ENCODE results near the gene MRPS34.

The MRPS34 gene

DNA sequence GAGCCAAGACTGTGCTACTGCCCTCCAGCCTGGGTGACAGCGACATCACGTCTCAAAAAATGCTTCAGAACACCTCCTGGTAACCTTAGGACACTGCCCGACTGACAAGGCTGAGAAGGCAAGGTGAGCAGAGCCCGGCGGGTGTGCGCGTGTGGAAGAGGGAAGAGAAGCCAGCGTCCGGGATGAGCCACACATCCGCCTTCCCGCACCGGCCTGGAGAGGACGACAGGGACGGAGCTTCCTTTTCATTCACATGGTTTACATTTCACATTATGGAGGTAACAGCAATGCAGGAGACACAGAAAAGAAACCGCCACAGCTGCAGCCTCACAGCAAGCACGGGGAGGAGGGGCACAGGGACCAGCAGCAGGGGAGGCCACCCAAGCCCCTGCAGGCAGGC, 37.2 kb upstream of the MRPS34 start:
- TF ChIP-seq, protein P1, sequence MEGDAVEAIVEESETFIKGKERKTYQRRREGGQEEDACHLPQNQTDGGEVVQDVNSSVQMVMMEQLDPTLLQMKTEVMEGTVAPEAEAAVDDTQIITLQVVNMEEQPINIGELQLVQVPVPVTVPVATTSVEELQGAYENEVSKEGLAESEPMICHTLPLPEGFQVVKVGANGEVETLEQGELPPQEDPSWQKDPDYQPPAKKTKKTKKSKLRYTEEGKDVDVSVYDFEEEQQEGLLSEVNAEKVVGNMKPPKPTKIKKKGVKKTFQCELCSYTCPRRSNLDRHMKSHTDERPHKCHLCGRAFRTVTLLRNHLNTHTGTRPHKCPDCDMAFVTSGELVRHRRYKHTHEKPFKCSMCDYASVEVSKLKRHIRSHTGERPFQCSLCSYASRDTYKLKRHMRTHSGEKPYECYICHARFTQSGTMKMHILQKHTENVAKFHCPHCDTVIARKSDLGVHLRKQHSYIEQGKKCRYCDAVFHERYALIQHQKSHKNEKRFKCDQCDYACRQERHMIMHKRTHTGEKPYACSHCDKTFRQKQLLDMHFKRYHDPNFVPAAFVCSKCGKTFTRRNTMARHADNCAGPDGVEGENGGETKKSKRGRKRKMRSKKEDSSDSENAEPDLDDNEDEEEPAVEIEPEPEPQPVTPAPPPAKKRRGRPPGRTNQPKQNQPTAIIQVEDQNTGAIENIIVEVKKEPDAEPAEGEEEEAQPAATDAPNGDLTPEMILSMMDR (IDR thresholded peaks at IDR 0.05): no peak

DNA sequence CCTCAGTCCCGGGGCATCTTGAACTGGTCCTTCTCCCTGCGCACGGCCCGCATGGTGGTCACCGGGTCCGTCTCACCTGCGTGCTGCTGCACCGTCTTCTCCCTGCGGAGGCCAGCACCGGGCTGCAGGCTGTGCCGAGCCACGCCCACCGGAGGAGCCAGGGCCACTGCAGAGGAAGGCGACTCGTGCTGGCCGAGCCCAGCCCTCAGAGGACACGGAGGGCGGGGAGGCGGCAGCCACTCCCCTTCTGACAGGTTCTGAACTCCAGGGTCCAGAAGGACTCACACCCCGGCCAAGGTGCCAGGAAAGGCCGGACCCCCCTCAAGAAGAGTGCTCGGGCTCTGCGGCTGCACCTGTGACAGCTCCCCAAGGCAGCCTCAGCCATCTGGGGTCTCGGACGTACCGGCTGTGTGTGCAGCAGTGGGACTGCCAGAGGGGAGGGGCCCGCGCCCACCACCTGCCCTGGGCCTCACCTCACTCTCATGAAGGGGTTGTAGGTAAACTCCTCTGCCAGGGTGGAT, 36.4 kb upstream of the MRPS34 start:
- TF ChIP-seq, protein P1 (IDR thresholded peaks at IDR 0.05): no peak

DNA sequence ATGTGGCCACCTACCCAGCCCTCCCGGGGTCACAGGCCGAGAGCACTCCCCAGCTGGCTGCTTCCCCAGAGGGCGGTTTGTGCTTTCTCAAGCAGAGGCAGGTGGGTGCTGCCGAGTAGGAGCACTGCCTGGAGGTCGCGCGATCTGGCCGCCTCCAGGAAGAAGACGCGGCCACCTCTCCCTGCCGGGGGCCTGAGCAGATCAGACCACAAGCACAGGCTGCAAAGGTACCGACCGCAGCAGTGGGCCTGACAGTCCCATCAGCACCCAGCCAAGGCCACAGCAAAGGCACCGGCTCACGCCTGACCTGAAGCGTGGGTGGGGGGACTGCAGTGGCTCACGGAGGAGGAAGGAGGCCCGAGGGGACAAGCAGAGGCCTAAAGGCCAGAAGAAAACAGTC, 35.8 kb upstream of the MRPS34 start:
- TF ChIP-seq, protein P1 (IDR thresholded peaks at IDR 0.05): no peak

DNA sequence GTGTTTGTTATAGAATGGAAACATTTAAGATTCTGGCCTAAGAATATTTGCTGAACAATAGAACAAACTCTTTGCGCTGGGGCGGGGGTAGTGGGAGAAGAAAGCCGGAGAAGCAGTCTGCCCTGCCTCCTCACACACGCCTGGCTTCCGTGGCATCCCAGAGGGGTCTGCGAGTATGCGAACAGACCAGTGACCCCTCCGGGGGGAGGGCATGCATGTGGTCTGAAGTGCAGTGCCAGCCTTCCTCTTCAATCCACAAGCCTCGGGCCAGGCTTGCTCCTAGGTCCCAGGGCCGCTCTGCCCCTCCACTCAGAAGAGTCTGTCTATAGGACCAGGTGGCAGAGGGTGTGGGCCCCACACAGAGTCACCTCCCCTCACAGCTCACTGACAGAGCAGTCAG, 34.7 kb upstream of the MRPS34 start:
- TF ChIP-seq, protein P1 (IDR thresholded peaks at IDR 0.05): no peak

DNA sequence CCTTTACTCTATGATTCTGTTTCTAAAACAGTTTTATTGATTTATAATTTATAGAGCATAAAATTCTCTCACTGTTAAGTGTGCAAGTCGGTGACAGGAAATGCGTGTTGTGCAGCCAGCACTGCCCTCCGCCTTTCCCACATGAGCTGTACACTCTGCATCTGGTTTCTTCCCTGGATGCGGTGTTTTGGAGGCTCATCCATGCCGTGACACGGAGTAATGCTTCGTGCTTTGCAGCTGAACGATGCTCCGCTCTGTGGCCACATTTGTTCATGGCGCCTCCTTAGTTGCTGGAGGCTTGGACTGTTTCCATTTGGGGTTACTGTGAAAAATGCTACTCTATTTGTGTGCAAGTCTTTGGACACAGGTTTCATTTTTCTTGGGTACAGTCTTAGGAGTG, 27.8 kb upstream of the MRPS34 start:
- TF ChIP-seq, protein P1 (IDR thresholded peaks at IDR 0.05): no peak

DNA sequence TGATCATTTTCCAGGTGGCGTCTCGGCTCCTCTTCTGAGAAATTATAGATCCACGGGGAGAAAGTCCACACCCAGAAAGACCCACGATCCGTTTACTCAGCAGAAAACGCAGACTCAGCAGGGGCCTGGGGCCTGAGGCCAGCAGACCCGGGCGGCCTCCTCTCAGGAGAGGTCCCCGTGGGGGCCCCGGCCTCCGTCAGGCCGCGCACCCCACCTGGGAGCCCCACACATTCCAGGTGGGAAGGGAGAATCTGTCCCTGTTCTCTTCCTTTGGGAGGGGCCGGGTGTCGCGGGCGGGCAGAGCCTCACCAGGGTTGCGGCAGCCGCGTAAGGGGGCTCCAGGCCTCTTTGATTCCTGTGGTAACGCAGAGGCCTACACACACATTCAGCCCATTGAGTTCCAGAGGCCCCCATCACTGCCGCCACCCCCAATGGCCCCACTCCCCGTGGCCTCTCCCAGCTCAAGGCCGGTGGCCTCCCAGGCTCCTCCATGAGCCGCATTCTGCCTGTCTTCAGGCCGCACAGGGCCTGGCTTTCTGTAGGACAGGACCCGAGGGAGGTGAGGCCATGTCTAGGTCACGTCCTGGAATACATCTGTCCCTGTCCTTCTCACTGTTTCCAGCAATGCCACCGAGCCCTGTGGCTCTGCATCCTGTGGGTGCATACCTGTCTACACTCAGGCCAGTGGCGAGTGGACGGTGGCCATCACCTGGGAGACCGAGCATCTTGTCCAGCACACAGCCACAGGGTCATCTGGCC, 22.2 kb upstream of the MRPS34 start:
- TF ChIP-seq, protein P1 (IDR thresholded peaks at IDR 0.05): no peak

DNA sequence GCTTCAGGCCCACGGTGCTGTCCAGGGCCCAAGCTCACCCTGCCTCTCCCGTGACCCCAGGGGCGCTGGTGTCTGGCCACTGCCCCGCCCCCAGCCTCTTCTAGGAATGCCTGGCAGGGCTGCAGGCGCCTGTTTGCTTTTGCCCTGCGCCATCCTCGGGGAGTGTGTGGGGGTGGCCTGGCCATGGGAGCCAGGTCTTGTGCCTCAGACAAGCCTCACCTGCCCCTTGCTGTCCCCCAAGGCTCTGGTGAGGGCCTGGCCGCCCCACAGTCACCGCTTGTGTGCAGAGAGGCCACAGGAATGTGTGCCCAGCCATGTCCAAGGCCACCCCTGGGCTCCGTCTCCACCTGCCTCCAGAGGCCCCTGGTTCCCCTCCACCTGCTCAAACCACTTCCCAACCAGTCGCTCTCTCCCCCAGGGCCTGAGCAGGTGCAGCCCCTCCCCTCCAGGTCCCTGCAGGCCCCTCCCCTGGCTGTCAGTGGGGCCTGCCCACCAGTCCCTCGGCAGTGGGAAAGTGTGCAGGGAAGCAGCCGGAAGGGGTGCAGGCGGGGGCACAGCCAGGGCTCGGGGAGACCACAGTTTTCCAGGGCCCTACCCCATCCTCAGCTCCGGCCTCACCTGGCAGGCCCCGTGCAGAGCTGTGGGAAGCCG, 21.4 kb upstream of the MRPS34 start:
- TF ChIP-seq, protein P1 (IDR thresholded peaks at IDR 0.05): no peak
